Endodermal cell (in vitro differentiated cells): ENCODE measurements around the gene RNF5. TPM values are rescaled to one million over a fixed set of nuclear protein-coding genes. Genes with fewer than 3 reads are reported as not detected.

Experiments used
- DNase-seq: peaks from one replicate; pipeline ENCODE4 v3.0.0-alpha.2; 2017
- H3K27ac ChIP-seq: 2 replicates; pipeline ENCODE4 v1.5.1; 2013; ENCODE audit warnings: mild to moderate bottlenecking, low read depth, low read length, moderate library complexity
- H3K27me3 ChIP-seq: 2 replicates; pipeline ENCODE4 v1.6.1; 2013; ENCODE audit warnings: mild to moderate bottlenecking, low read length, moderate library complexity; ENCODE audit not compliant: insufficient read depth, control insufficient read depth, poor library complexity, severe bottlenecking
- H3K36me3 ChIP-seq: 2 replicates; pipeline ENCODE4 v1.7.0; 2013; ENCODE audit warnings: mild to moderate bottlenecking, low read length, moderate library complexity; ENCODE audit not compliant: control insufficient read depth, insufficient read depth
- H3K4me1 ChIP-seq: one replicate; pipeline ENCODE4 v1.7.0; 2013; ENCODE audit warnings: low read length; ENCODE audit not compliant: control insufficient read depth, insufficient read depth
- H3K4me3 ChIP-seq: 2 replicates; pipeline ENCODE4 v1.5.1; 2013; ENCODE audit warnings: mild to moderate bottlenecking, low read length, moderate library complexity
- H3K9ac ChIP-seq: 2 replicates; pipeline ENCODE4 v1.6.1; 2013; ENCODE audit warnings: mild to moderate bottlenecking, low read length, moderate library complexity; ENCODE audit not compliant: poor library complexity, severe bottlenecking; ENCODE audit errors: extremely low read depth
- H3K9me3 ChIP-seq: 2 replicates; pipeline ENCODE4 v1.6.1; 2013; ENCODE audit warnings: mild to moderate bottlenecking, low read length, moderate library complexity; ENCODE audit not compliant: control insufficient read depth
- H3K27ac Mint-ChIP-seq: 2 replicates; pipeline ENCODE4 v1.8.0; 2020; ENCODE audit warnings: mixed read lengths
- H3K27me3 Mint-ChIP-seq: 2 replicates; pipeline ENCODE4 v1.8.0; 2021; ENCODE audit warnings: mild to moderate bottlenecking, mixed read lengths; ENCODE audit not compliant: insufficient read depth
- H3K36me3 Mint-ChIP-seq: 2 replicates; pipeline ENCODE4 v1.8.0; 2020; ENCODE audit warnings: low read depth, mixed read lengths
- H3K4me1 Mint-ChIP-seq: 2 replicates; pipeline ENCODE4 v1.8.0; 2020; ENCODE audit warnings: mixed read lengths
- H3K4me3 Mint-ChIP-seq: 2 replicates; pipeline ENCODE4 v1.8.0; 2020; ENCODE audit warnings: mild to moderate bottlenecking, moderate library complexity, mixed read lengths
- H3K9me3 Mint-ChIP-seq: 2 replicates; pipeline ENCODE4 v1.8.0; 2020; ENCODE audit warnings: mild to moderate bottlenecking, mixed read lengths
- WGBS, 2 experiments: methylation state at CpG; one replicate each; pipeline versions ENCODE4 v1.1.5 to v1.1.7; 2013; ENCODE audit warnings: missing lambda C conversion rate in 2 of 2, mixed read lengths in 1 of 2; ENCODE audit not compliant: insufficient coverage in 1 of 2, insufficient read length in 1 of 2; 5-methylcytosine and 5-hydroxymethylcytosine counted together
- total RNA-seq, 2 donors: library from RNA; stranded (reverse); fragmentation: NEBNext Ultra II Directional in 1 of 2; extraction: Animal tissue kit (Norgen Biotek cat#: 25700) in 1 of 2; gene quantifications; 2 replicates in 1 of 2; 3 replicates in 1 of 2; pipeline ENCODE4 v1.2.1, GENCODE V29; 2021
- TF ChIP-seq, protein P1 (sequence below): fragments of 200-600 bp; sonication (generic); conservative IDR thresholded peaks from 2 replicates; pipeline ENCODE4 v1.5.0; 2021; ENCODE audit warnings: antibody characterized with exemption, mild to moderate bottlenecking

RNF5 gene
- total RNA-seq, 2 donors from 2014 or later = 68.0 to 71.3 TPM

DNA sequence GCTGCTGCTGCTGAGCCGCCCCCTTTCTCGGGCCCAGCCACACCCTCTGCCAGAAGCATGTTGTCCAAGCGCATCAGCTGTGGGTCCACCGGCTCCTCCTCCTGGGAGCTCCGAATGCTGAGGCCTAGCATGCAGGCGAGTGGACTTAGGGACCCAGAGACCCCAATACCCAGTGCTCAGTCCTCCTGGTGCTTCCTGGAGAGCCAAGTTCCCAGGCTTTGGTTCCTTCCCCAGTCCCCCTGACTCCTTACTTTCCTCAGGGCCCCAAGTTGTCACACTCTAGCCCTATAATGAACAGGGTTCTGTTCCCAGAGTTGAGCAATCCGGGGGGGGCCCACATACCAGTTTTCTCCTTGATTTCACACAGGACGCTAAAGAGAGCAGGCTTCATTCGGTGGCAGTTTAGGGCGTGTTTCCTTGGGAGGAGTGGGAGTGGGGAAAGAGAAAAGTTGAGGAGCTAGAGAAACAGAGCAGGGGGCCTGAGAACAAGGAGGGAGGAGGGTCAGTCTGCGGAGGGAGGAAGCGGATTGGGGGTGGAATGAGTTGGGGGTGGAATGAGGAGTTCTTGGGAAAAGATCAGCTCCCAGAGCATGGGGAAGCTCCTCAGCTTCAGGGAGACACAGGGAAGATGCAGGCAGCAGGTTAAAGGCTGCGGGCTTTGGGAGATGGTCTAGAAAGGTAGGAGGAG is 10.3 kb downstream of the RNF5 start:
- Mint-ChIP-seq H3K9me3 (no peaks in the 10 kb centered on the region), H3K27me3 (no peaks in the 10 kb centered on the region), H3K4me3 (peak overlapping the region; percentile 86), H3K4me1 (peaks cover 43% of the 10 kb centered on the region), H3K36me3 (peaks cover 34% of the 10 kb centered on the region), H3K27ac (peak overlapping the region; percentile 92)
- TF ChIP-seq, protein P1, sequence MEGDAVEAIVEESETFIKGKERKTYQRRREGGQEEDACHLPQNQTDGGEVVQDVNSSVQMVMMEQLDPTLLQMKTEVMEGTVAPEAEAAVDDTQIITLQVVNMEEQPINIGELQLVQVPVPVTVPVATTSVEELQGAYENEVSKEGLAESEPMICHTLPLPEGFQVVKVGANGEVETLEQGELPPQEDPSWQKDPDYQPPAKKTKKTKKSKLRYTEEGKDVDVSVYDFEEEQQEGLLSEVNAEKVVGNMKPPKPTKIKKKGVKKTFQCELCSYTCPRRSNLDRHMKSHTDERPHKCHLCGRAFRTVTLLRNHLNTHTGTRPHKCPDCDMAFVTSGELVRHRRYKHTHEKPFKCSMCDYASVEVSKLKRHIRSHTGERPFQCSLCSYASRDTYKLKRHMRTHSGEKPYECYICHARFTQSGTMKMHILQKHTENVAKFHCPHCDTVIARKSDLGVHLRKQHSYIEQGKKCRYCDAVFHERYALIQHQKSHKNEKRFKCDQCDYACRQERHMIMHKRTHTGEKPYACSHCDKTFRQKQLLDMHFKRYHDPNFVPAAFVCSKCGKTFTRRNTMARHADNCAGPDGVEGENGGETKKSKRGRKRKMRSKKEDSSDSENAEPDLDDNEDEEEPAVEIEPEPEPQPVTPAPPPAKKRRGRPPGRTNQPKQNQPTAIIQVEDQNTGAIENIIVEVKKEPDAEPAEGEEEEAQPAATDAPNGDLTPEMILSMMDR = no peak
- peak overlapping the region; percentile 80 for H3K9ac ChIP-seq
- WGBS, 2 experiments = 52 to 59% methylated on average over 6 to 11 of the region's 13 CpGs
- H3K4me1 ChIP-seq = peaks cover 8% of the 10 kb centered on the region
- H3K27me3 ChIP-seq = no peaks in the 10 kb centered on the region
- peaks cover 21% of the 10 kb centered on the region for H3K36me3 ChIP-seq
- H3K9me3 ChIP-seq = no peaks in the 10 kb centered on the region
- H3K4me3 ChIP-seq = peak overlapping the region; percentile 88
- H3K27ac ChIP-seq = peak overlapping the region; percentile 36
- no peak for DNase-seq

GRCh38 chr6:32189069-32189741 is 11.0 kb downstream of the RNF5 start:
- peaks cover 19% of the 10 kb centered on the region for H3K36me3 ChIP-seq
- H3K4me3 ChIP-seq = peak overlapping the region; percentile 88
- TF ChIP-seq, protein P1 = no peak
- H3K9ac ChIP-seq = peak overlapping the region; percentile 80
- 3 to 6% methylated on average over 7 to 10 of the region's 10 CpGs for WGBS, 2 experiments
- H3K4me1 Mint-ChIP-seq = peaks cover 47% of the 10 kb centered on the region
- H3K36me3 Mint-ChIP-seq = peaks cover 34% of the 10 kb centered on the region
- no peaks in the 10 kb centered on the region for H3K9me3 ChIP-seq
- H3K27ac ChIP-seq = peak overlapping the region; percentile 36
- H3K27ac Mint-ChIP-seq = peak overlapping the region; percentile 92
- H3K27me3 Mint-ChIP-seq = no peaks in the 10 kb centered on the region
- no peaks in the 10 kb centered on the region for H3K9me3 Mint-ChIP-seq
- no peaks in the 10 kb centered on the region for H3K27me3 ChIP-seq
- H3K4me3 Mint-ChIP-seq = peak overlapping the region; percentile 86
- peaks cover 8% of the 10 kb centered on the region for H3K4me1 ChIP-seq
- no peak for DNase-seq

DNA sequence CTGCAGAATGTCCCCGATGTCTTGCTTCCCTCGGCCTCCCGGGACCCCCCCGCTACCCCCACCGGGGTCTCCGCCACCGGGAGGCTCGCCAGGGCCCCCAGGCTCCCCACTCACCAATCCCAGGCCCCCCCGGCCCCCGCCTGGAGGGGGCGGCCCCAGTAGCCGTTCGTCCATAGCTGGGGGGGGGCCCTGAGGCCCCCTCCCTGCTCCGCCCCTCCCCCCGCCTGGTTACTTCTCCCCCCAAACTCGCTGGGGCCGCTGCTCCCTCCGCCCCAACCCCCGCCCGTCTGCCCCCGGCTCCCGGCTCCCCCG is 11.5 kb downstream of the RNF5 start:
- Mint-ChIP-seq H3K9me3 (no peaks in the 10 kb centered on the region), H3K4me3 (peak overlapping the region; percentile 86), H3K27me3 (no peaks in the 10 kb centered on the region), H3K27ac (peak overlapping the region; percentile 92), H3K36me3 (peaks cover 34% of the 10 kb centered on the region), H3K4me1 (peaks cover 49% of the 10 kb centered on the region)
- peaks cover 8% of the 10 kb centered on the region for H3K4me1 ChIP-seq
- TF ChIP-seq, protein P1 = no peak
- H3K9ac ChIP-seq = peak overlapping the region; percentile 80
- H3K27me3 ChIP-seq = no peaks in the 10 kb centered on the region
- peak overlapping the region; percentile 88 for H3K4me3 ChIP-seq
- H3K27ac ChIP-seq = peak overlapping the region; percentile 32
- no peaks in the 10 kb centered on the region for H3K9me3 ChIP-seq
- peaks cover 19% of the 10 kb centered on the region for H3K36me3 ChIP-seq
- DNase-seq = no peak
- 0 to 18% methylated on average over 2 to 13 of the region's 23 CpGs for WGBS, 2 experiments
